ENCODE results near the gene SULT1A3.
"Not testable (repeated sequence)": the region's sequence is repeated elsewhere in the genome, so short reads cannot be mapped to it uniquely, and the experiment has no call there.

Gene SULT1A3

GRCh38 chr16:30199049-30199448 lies at the start of gene SULT1A3:
Gene SULT1A3, plus strand, starts transcription at chr16:30199255. Its CDS starts 1,474 bp downstream, at chr16:30200729.
- DNase-seq: not testable (repeated sequence)

GRCh38 chr16:30151091-30151490 lies 48.0 kb upstream of the SULT1A3 start:
- no peak for DNase-seq

GRCh38 chr16:30152517-30152916 lies 46.5 kb upstream of the SULT1A3 start:
- DNase-seq: no peak

GRCh38 chr16:30155188-30155587 lies 43.9 kb upstream of the SULT1A3 start:
- DNase-seq: no peak

GRCh38 chr16:30157214-30157613 lies 41.8 kb upstream of the SULT1A3 start:
- no peak for DNase-seq

GRCh38 chr16:30163538-30163937 lies 35.5 kb upstream of the SULT1A3 start:
- DNase-seq: no peak

- DNase-seq: no peak
Observed at GRCh38 chr16:30166202-30166902, 32.7 kb upstream of the SULT1A3 start.

GRCh38 chr16:30168746-30169145 lies 30.3 kb upstream of the SULT1A3 start:
- not testable (repeated sequence) for DNase-seq

- DNase-seq: not testable (repeated sequence)
Observed at GRCh38 chr16:30169416-30169815, 29.6 kb upstream of the SULT1A3 start.

GRCh38 chr16:30170145-30170544 lies 28.9 kb upstream of the SULT1A3 start:
- not testable (repeated sequence) for DNase-seq

- no peak for DNase-seq
Observed at GRCh38 chr16:30173054-30173453, 26.0 kb upstream of the SULT1A3 start.

GRCh38 chr16:30176876-30177275 lies 22.2 kb upstream of the SULT1A3 start:
- DNase-seq: not testable (repeated sequence)

- DNase-seq: no peak
Observed at GRCh38 chr16:30179195-30179594, 19.9 kb upstream of the SULT1A3 start.

- no peak for DNase-seq
Observed at GRCh38 chr16:30179931-30180330, 19.1 kb upstream of the SULT1A3 start.

- no peak for DNase-seq
Observed at GRCh38 chr16:30180741-30181140, 18.3 kb upstream of the SULT1A3 start.

GRCh38 chr16:30183233-30184095 lies 15.6 kb upstream of the SULT1A3 start, which contains the start of gene CORO1A:
Gene CORO1A, plus strand, starts transcription at chr16:30183602. Its CDS starts 1,608 bp downstream, at chr16:30185210.
- DNase-seq: peak; percentile 92

GRCh38 chr16:30184096-30184890 lies 14.8 kb upstream of the SULT1A3 start:
- DNase-seq: peak; percentile 79

- DNase-seq: peak; percentile 60
Observed at GRCh38 chr16:30184891-30185682, 14.0 kb upstream of the SULT1A3 start.

GRCh38 chr16:30185683-30186421 lies 13.2 kb upstream of the SULT1A3 start:
- DNase-seq: peak; percentile 88

GRCh38 chr16:30186444-30186781 lies 12.6 kb upstream of the SULT1A3 start:
- DNase-seq: no peak

GRCh38 chr16:30186782-30187555 lies 12.1 kb upstream of the SULT1A3 start:
- peak; percentile 93 for DNase-seq

All from stimulated activated CD4-positive, alpha-beta T cell treated with anti-CD3 and anti-CD28 coated beads, Interleukin-15, amount 100 ng/mL, for 24 hours (primary cell).